ENCODE data around the gene TSPAN7. TPM values are rescaled to one million over a fixed set of nuclear protein-coding genes. Genes with fewer than 3 reads are reported as not detected.

TSPAN7 gene
- polyA plus RNA-seq, 2 of the 4 experiments (the other 2 are of a cell fraction): 2.5 to 6.1 TPM

DNA sequence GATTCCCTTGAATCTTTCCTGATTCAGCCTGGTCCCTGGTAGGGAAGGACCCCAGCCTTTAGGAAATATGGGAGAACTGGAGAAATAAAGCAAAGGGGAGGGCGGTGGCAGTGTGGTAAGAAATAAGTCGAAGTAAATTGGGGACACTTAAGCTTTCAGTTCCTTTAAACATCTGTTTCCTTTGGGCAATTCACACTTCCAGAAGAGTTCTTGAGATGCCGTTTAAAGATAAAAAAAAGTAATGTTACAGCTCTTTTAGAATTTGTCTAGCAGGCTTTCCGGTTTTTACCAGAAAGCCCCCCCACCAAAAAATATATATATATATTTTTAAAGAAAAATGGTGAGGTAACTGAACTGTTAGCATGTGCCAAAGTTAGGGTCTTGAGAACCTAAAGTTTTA, 46.6 kb downstream of the TSPAN7 start:
- no peak for DNase-seq (ENCODE audit: low read depth in 1 of 2, low spot score in 1 of 2)
- TF ChIP-seq, protein P1, sequence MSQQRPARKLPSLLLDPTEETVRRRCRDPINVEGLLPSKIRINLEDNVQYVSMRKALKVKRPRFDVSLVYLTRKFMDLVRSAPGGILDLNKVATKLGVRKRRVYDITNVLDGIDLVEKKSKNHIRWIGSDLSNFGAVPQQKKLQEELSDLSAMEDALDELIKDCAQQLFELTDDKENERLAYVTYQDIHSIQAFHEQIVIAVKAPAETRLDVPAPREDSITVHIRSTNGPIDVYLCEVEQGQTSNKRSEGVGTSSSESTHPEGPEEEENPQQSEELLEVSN (IDR thresholded peaks at IDR 0.05; ENCODE audit: borderline replicate concordance, low read depth): no peak
- H3K4me3 ChIP-seq: no peak overlapping the region
- FAIRE-seq: no peak
- H3K4me1 ChIP-seq: no peaks in the 10 kb centered on the region
- 24% methylated on average over 4 of the region's 4 CpGs for WGBS (ENCODE audit: missing lambda C conversion rate)
- no peak overlapping the region for H3K4me2 ChIP-seq
- no peak overlapping the region for H3K27ac ChIP-seq
- POLR2A ChIA-PET: no interaction called here
- CTCF ChIA-PET: no interaction called here
- ATAC-seq: no peak
- H3K9me3 ChIP-seq: no peaks in the 10 kb centered on the region

DNA sequence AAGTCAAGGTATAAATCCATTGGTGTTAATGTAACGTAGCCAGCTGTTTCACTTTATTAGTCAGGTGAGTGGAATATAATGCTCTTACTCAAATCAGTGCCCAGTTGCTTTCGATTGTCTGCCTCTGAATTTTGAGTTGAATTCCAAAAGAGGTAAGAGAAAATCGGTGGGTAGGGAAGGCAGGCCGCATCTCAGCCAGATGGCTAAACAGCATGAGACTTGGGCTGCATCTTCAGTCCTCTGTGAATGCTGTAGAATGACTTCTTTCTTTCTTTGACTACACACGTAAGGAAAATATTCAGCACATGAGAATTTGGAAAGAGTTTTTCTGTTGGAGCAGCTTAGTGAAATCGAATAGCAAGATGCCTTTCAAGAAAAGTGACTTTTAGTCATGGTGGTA, 49.5 kb downstream of the TSPAN7 start:
- TF ChIP-seq, protein P2, sequence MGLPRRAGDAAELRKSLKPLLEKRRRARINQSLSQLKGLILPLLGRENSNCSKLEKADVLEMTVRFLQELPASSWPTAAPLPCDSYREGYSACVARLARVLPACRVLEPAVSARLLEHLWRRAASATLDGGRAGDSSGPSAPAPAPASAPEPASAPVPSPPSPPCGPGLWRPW (IDR thresholded peaks at IDR 0.05): no peak
- TF ChIP-seq CHD4 (IDR thresholded peaks at IDR 0.05; ENCODE audit: borderline replicate concordance): no peak
- TF ChIP-seq BHLHE40 (IDR thresholded peaks at IDR 0.05; ENCODE audit: low read depth, low read length): no peak
- TF ChIP-seq NPAS2 (CRISPR knock-in tag; IDR thresholded peaks at IDR 0.05; ENCODE audit: borderline replicate concordance): no peak
- no peak for TF ChIP-seq ZNF302 (CRISPR knock-in tag; IDR thresholded peaks at IDR 0.05)
- TF ChIP-seq, protein P3, sequence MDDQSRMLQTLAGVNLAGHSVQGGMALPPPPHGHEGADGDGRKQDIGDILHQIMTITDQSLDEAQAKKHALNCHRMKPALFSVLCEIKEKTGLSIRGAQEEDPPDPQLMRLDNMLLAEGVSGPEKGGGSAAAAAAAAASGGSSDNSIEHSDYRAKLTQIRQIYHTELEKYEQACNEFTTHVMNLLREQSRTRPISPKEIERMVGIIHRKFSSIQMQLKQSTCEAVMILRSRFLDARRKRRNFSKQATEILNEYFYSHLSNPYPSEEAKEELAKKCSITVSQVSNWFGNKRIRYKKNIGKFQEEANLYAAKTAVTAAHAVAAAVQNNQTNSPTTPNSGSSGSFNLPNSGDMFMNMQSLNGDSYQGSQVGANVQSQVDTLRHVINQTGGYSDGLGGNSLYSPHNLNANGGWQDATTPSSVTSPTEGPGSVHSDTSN (IDR thresholded peaks at IDR 0.05): no peak
- TF ChIP-seq FOSB (CRISPR knock-in tag; IDR thresholded peaks at IDR 0.05): no peak
- TF ChIP-seq, protein P4, sequence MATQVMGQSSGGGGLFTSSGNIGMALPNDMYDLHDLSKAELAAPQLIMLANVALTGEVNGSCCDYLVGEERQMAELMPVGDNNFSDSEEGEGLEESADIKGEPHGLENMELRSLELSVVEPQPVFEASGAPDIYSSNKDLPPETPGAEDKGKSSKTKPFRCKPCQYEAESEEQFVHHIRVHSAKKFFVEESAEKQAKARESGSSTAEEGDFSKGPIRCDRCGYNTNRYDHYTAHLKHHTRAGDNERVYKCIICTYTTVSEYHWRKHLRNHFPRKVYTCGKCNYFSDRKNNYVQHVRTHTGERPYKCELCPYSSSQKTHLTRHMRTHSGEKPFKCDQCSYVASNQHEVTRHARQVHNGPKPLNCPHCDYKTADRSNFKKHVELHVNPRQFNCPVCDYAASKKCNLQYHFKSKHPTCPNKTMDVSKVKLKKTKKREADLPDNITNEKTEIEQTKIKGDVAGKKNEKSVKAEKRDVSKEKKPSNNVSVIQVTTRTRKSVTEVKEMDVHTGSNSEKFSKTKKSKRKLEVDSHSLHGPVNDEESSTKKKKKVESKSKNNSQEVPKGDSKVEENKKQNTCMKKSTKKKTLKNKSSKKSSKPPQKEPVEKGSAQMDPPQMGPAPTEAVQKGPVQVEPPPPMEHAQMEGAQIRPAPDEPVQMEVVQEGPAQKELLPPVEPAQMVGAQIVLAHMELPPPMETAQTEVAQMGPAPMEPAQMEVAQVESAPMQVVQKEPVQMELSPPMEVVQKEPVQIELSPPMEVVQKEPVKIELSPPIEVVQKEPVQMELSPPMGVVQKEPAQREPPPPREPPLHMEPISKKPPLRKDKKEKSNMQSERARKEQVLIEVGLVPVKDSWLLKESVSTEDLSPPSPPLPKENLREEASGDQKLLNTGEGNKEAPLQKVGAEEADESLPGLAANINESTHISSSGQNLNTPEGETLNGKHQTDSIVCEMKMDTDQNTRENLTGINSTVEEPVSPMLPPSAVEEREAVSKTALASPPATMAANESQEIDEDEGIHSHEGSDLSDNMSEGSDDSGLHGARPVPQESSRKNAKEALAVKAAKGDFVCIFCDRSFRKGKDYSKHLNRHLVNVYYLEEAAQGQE (IDR thresholded peaks at IDR 0.05): no peak
- TF ChIP-seq, protein P5, sequence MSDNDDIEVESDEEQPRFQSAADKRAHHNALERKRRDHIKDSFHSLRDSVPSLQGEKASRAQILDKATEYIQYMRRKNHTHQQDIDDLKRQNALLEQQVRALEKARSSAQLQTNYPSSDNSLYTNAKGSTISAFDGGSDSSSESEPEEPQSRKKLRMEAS (IDR thresholded peaks at IDR 0.05): no peak
- no peak for TF ChIP-seq HOXA7 (CRISPR knock-in tag; IDR thresholded peaks at IDR 0.05)
- no peak for TF ChIP-seq TP53 (CRISPR knock-in tag; IDR thresholded peaks at IDR 0.05)
- TF ChIP-seq CHD2 (IDR thresholded peaks at IDR 0.05; ENCODE audit: low read length, partially characterized antibody): no peak
- TF ChIP-seq JUNB (IDR thresholded peaks at IDR 0.05): no peak
- TF ChIP-seq EHF (CRISPR knock-in tag; IDR thresholded peaks at IDR 0.05): no peak
- no peak for TF ChIP-seq NFE2L2 (conservative IDR thresholded peaks at IDR 0.05; ENCODE audit: low read length)
- no peak for DNase-seq (ENCODE audit: low read depth in 1 of 2, low spot score in 1 of 2)
- ATAC-seq: no peak
- ChIA-PET CTCF (no interaction called here), POLR2A (no interaction called here)
- no peak for FAIRE-seq
- Histone ChIP-seq H3K27ac (no peak overlapping the region), H3K4me3 (no peak overlapping the region), H3K9me3 (no peaks in the 10 kb centered on the region), H3K4me2 (no peak overlapping the region), H3K4me1 (no peaks in the 10 kb centered on the region)
- WGBS (ENCODE audit: missing lambda C conversion rate): 37% methylated on average over 6 of the region's 6 CpGs

DNA sequence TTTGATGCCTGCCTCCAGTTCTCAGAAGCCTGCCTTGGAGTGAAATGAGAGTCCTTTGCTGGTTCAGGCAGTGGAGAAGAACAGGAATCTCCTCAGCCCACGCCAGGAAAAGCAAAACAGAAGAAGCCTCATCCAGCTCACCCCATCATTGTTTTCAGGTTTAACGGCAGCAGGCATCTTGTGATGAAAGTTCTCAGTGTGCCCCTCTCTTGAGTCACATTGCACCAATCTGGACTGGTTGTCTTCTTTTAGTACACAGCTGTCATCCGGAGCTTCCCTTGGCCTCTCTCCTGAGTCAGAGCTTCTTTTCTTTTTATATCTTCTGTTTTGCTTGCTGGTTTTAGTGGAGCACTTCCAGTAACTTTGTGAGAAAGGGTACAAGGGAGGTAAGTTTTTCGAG, 50.9 kb downstream of the TSPAN7 start:
- TF ChIP-seq, protein P1 (IDR thresholded peaks at IDR 0.05; ENCODE audit: borderline replicate concordance, low read depth): no peak
- TF ChIP-seq, protein P6, sequence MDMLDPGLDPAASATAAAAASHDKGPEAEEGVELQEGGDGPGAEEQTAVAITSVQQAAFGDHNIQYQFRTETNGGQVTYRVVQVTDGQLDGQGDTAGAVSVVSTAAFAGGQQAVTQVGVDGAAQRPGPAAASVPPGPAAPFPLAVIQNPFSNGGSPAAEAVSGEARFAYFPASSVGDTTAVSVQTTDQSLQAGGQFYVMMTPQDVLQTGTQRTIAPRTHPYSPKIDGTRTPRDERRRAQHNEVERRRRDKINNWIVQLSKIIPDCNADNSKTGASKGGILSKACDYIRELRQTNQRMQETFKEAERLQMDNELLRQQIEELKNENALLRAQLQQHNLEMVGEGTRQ (IDR thresholded peaks at IDR 0.05): no peak
- TF ChIP-seq BHLHE40 (IDR thresholded peaks at IDR 0.05; ENCODE audit: low read depth, low read length) (no peak), RARB (CRISPR knock-in tag; IDR thresholded peaks at IDR 0.05) (no peak), ZSCAN20 (CRISPR knock-in tag; IDR thresholded peaks at IDR 0.05) (no peak), NFE2L2 (conservative IDR thresholded peaks at IDR 0.05; ENCODE audit: low read length) (no peak), RCOR1 (IDR thresholded peaks at IDR 0.05; ENCODE audit: low read depth, low read length) (no peak), FOXS1 (CRISPR knock-in tag; IDR thresholded peaks at IDR 0.05) (no peak), HOXB5 (CRISPR knock-in tag; IDR thresholded peaks at IDR 0.05) (no peak), HDAC2 (IDR thresholded peaks at IDR 0.05) (no peak), ESRRA (IDR thresholded peaks at IDR 0.05; ENCODE audit: borderline replicate concordance, low read length) (no peak)
- WGBS (ENCODE audit: missing lambda C conversion rate): 45% methylated on average over 4 of the region's 4 CpGs
- Histone ChIP-seq H3K27ac (no peak overlapping the region), H3K4me1 (no peaks in the 10 kb centered on the region), H3K4me2 (no peak overlapping the region), H3K9me3 (no peaks in the 10 kb centered on the region), H3K4me3 (no peak overlapping the region)
- ATAC-seq (no peak), DNase-seq (ENCODE audit: low read depth in 1 of 2, low spot score in 1 of 2) (no peak), FAIRE-seq (no peak)
- POLR2A ChIA-PET: no interaction called here
- CTCF ChIA-PET: no interaction called here

Measured in A549 (cell line).